Neural cell (in vitro differentiated cells): ENCODE results near the gene SLC22A23. TPM values are rescaled to one million over a fixed set of nuclear protein-coding genes. Genes with fewer than 3 reads are reported as not detected.

Source experiments
- H2AFZ ChIP-seq: fragments of 200-600, 300-800 bp; sonication (generic), shearing (Covaris generic); 2 replicates; pipeline ENCODE4 v1.6.0; 2014; ENCODE audit warnings: low read depth, mild to moderate bottlenecking, antibody characterized with exemption, low read length, moderate library complexity
- H3F3A ChIP-seq: fragments of 200-600 bp; shearing (Covaris generic); 2 replicates; pipeline ENCODE4 v1.6.1; 2016; ENCODE audit warnings: mild to moderate bottlenecking, moderate library complexity, mixed read lengths, antibody characterized with exemption, low read length; ENCODE audit not compliant: insufficient read depth, poor library complexity, severe bottlenecking
- H3K27ac ChIP-seq: fragments of 200-600, 300-800 bp; sonication (generic), shearing (Covaris generic); 2 replicates; pipeline ENCODE4 v1.5.1; 2014; ENCODE audit warnings: mild to moderate bottlenecking, low read length, moderate library complexity
- H3K27me3 ChIP-seq: fragments of 300-800, 200-600 bp; sonication (generic), shearing (Covaris generic); 2 replicates; pipeline ENCODE4 v1.6.0; 2014; ENCODE audit warnings: mild to moderate bottlenecking, low read depth, low read length, moderate library complexity; ENCODE audit not compliant: insufficient read depth
- H3K36me3 ChIP-seq: fragments of 300-800, 200-600 bp; sonication (generic), shearing (Covaris generic); 2 replicates; pipeline ENCODE4 v1.5.1; 2014; ENCODE audit warnings: mild to moderate bottlenecking, antibody characterized with exemption, low read length, moderate library complexity; ENCODE audit not compliant: insufficient read depth
- H3K4me2 ChIP-seq: fragments of 300-800, 200-600 bp; sonication (generic), shearing (Covaris generic); 2 replicates; pipeline ENCODE4 v1.6.0; 2014; ENCODE audit warnings: mild to moderate bottlenecking, low read length
- H3K4me3 ChIP-seq: fragments of 300-800, 200-600 bp; sonication (generic), shearing (Covaris generic); 2 replicates; pipeline ENCODE4 v1.5.1; 2014; ENCODE audit warnings: mild to moderate bottlenecking, low read length, moderate library complexity
- H3K79me2 ChIP-seq: fragments of 200-600 bp; shearing (Covaris generic); replicated peaks from 2 replicates; pipeline ENCODE4 v1.6.0; 2014; ENCODE audit warnings: mild to moderate bottlenecking, low read length, moderate library complexity; ENCODE audit not compliant: insufficient read depth
- H3K9ac ChIP-seq: fragments of 300-800, 200-600 bp; sonication (generic), shearing (Covaris generic); 2 replicates; pipeline ENCODE4 v1.6.1; 2016; ENCODE audit warnings: mild to moderate bottlenecking, low read length, mixed read lengths
- H3K9me2 ChIP-seq: fragments of 200-600 bp; shearing (Covaris generic); 2 replicates; pipeline ENCODE4 v1.6.1; 2016; ENCODE audit warnings: mild to moderate bottlenecking, low read length, mixed read lengths; ENCODE audit not compliant: insufficient read depth
- H3K9me3 ChIP-seq: fragments of 200-600, 300-800 bp; sonication (generic), shearing (Covaris generic); 2 replicates; pipeline ENCODE4 v1.6.1; 2016; ENCODE audit warnings: mild to moderate bottlenecking, mixed run types, low read length, moderate library complexity, mixed read lengths
- H4K20me1 ChIP-seq: fragments of 200-600 bp; shearing (Covaris generic); 2 replicates; pipeline ENCODE4 v1.6.1; 2016; ENCODE audit warnings: mild to moderate bottlenecking, mixed run types; ENCODE audit not compliant: insufficient read depth
- EP300 ChIP-seq: fragments of 450-650 bp; conservative IDR thresholded peaks from 2 replicates; pipeline ENCODE4 v1.6.1; 2014; ENCODE audit warnings: antibody characterized with exemption, mild to moderate bottlenecking, moderate library complexity; ENCODE audit not compliant: poor library complexity, severe bottlenecking
- EZH2 ChIP-seq: fragments of 200-600, 300-800 bp; shearing (Covaris generic), sonication (generic); IDR thresholded peaks from 2 replicates; pipeline ENCODE4 v1.6.1; 2014; ENCODE audit warnings: antibody characterized with exemption, low read length, borderline replicate concordance, mild to moderate bottlenecking; ENCODE audit not compliant: insufficient read depth, poor library complexity, severe bottlenecking
- MXI1 ChIP-seq: fragments of 450-650 bp; conservative IDR thresholded peaks from 2 replicates; pipeline ENCODE4 v1.6.1; 2014; ENCODE audit warnings: antibody characterized with exemption, mild to moderate bottlenecking; ENCODE audit not compliant: poor library complexity, severe bottlenecking
- POLR2AphosphoS5 ChIP-seq: IDR thresholded peaks from 2 replicates; pipeline ENCODE4 v1.6.1; 2012
- RAD21 ChIP-seq: fragments of 450-650 bp; conservative IDR thresholded peaks from 2 replicates; pipeline ENCODE4 v1.6.1; 2014; ENCODE audit warnings: antibody characterized with exemption, mild to moderate bottlenecking, moderate library complexity
- SMC3 ChIP-seq: fragments of 450-650 bp; conservative IDR thresholded peaks from 2 replicates; pipeline ENCODE4 v1.6.1; 2014; ENCODE audit warnings: antibody characterized with exemption, mild to moderate bottlenecking, moderate library complexity; ENCODE audit not compliant: poor library complexity
- TAF1 ChIP-seq: IDR thresholded peaks from 2 replicates; pipeline ENCODE4 v1.6.1; 2012; ENCODE audit warnings: low read depth
- polyA plus RNA-seq: library from polyadenylated mRNA; depleted of rRNA; stranded (reverse); fragments of >200 nt; gene quantifications from 2 replicates; pipeline ENCODE4 v1.2.3, GENCODE V29; 2014
- TF ChIP-seq, protein P1 (sequence below): IDR thresholded peaks from 2 replicates; pipeline ENCODE4 v1.6.1; 2012; ENCODE audit warnings: borderline replicate concordance
- TF ChIP-seq, protein P2 (sequence below): fragments of 450-650 bp; IDR thresholded peaks from 2 replicates; pipeline ENCODE4 v1.5.1; 2014; ENCODE audit warnings: antibody characterized with exemption, mild to moderate bottlenecking, moderate library complexity; ENCODE audit not compliant: poor library complexity, severe bottlenecking

SLC22A23 gene
- polyA plus RNA-seq, 1 donor from 2014 or later = 8.8 TPM

DNA sequence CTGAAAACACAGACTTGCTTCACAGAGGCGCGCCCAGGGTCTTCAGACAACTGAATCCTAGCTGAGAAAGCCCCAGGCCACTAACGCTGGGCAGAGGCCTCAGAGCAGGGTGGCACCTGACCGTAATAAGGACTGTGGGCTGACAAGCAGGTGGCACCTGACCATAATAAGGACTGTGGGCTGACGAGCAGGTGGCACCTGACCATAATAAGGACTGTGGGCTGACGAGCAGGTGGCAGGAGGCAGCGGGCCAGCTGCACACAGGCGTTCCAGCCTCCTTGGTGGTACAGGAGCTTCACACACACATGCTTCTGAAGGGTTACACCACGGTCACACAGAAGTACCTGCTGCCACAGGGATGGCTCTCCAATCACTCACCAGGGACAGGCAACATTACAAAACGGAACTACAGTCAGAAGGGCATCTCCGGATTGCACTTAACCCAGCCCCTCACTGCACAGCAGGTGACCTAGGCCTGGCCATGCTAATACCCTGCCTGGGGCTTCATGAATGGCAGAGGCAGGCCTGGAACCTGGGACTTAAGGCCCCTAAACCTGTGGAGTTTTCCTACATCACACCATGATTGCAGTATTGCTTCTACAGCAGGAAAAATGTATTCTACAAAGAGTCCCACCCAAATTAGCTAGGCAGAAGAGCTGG, 147.3 kb downstream of the SLC22A23 start:
- Histone ChIP-seq H3K36me3 (peaks cover 4% of the 10 kb centered on the region), H3F3A (no peaks in the 10 kb centered on the region), H3K27me3 (no peaks in the 10 kb centered on the region), H4K20me1 (no peaks in the 10 kb centered on the region), H2AFZ (no peak overlapping the region), H3K4me2 (no peak overlapping the region), H3K4me3 (no peak overlapping the region), H3K9me3 (no peaks in the 10 kb centered on the region), H3K79me2 (no peaks in the 10 kb centered on the region), H3K9ac (no peak overlapping the region), H3K9me2 (no peaks in the 10 kb centered on the region), H3K27ac (no peak overlapping the region)
- TF ChIP-seq EZH2 (no peak), EP300 (no peak)
- TF ChIP-seq, protein P1, sequence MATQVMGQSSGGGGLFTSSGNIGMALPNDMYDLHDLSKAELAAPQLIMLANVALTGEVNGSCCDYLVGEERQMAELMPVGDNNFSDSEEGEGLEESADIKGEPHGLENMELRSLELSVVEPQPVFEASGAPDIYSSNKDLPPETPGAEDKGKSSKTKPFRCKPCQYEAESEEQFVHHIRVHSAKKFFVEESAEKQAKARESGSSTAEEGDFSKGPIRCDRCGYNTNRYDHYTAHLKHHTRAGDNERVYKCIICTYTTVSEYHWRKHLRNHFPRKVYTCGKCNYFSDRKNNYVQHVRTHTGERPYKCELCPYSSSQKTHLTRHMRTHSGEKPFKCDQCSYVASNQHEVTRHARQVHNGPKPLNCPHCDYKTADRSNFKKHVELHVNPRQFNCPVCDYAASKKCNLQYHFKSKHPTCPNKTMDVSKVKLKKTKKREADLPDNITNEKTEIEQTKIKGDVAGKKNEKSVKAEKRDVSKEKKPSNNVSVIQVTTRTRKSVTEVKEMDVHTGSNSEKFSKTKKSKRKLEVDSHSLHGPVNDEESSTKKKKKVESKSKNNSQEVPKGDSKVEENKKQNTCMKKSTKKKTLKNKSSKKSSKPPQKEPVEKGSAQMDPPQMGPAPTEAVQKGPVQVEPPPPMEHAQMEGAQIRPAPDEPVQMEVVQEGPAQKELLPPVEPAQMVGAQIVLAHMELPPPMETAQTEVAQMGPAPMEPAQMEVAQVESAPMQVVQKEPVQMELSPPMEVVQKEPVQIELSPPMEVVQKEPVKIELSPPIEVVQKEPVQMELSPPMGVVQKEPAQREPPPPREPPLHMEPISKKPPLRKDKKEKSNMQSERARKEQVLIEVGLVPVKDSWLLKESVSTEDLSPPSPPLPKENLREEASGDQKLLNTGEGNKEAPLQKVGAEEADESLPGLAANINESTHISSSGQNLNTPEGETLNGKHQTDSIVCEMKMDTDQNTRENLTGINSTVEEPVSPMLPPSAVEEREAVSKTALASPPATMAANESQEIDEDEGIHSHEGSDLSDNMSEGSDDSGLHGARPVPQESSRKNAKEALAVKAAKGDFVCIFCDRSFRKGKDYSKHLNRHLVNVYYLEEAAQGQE = no peak
- TF ChIP-seq, protein P2, sequence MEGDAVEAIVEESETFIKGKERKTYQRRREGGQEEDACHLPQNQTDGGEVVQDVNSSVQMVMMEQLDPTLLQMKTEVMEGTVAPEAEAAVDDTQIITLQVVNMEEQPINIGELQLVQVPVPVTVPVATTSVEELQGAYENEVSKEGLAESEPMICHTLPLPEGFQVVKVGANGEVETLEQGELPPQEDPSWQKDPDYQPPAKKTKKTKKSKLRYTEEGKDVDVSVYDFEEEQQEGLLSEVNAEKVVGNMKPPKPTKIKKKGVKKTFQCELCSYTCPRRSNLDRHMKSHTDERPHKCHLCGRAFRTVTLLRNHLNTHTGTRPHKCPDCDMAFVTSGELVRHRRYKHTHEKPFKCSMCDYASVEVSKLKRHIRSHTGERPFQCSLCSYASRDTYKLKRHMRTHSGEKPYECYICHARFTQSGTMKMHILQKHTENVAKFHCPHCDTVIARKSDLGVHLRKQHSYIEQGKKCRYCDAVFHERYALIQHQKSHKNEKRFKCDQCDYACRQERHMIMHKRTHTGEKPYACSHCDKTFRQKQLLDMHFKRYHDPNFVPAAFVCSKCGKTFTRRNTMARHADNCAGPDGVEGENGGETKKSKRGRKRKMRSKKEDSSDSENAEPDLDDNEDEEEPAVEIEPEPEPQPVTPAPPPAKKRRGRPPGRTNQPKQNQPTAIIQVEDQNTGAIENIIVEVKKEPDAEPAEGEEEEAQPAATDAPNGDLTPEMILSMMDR = no peak

DNA sequence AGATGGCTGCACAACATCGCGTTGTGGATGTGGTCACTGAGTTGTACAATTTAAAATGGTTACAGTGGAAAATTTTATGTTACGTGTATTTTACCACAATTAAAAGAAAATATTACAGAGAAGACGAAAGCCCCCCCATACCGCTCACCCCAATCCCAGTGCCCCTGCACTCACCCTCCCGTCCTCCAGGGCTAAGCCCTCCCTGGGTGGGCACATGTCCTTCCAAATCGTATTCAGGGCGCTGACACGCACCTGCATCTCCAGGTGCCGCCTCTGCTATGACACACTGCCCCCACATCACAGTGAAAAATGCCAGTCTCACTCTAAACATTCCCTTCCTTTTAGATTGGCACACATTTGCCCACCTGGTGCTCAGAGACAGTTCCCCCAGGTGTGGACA, 148.7 kb downstream of the SLC22A23 start:
- Histone ChIP-seq H3K9me3 (no peaks in the 10 kb centered on the region), H3K27me3 (no peaks in the 10 kb centered on the region), H3K9me2 (no peaks in the 10 kb centered on the region), H2AFZ (no peak overlapping the region), H3K9ac (no peak overlapping the region), H3K27ac (no peak overlapping the region), H3K4me2 (no peak overlapping the region), H4K20me1 (no peaks in the 10 kb centered on the region), H3K36me3 (peaks cover 4% of the 10 kb centered on the region), H3K79me2 (no peaks in the 10 kb centered on the region), H3F3A (no peaks in the 10 kb centered on the region), H3K4me3 (no peak overlapping the region)
- TF ChIP-seq EZH2 (no peak), MXI1 (no peak), TAF1 (no peak), RAD21 (no peak), POLR2AphosphoS5 (no peak), EP300 (no peak), SMC3 (no peak)
- TF ChIP-seq, protein P1 = no peak
- TF ChIP-seq, protein P2 = no peak
